ENCODE data around the gene BOC.

BOC gene

DNA sequence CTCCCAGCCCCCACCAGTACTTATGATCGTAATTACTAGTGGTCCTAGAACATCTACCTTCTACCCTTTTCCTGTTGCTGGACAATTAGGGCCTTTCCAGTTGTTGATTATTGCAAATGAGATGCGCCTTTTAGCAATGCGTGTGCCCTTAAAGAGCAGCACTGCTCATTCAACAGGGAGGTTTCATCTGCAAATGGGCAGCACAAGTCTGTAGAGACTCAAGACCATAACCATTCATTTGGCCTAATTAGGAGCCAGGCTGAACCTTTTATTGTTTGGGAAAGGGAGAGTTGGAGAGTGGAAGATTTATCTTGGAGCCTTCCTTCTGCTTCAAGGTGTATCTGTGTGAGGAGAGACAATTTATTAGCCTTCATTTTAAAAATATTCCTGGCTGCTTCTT, 42.3 kb downstream of the BOC start:
- no peak overlapping the region for H3K4me3 ChIP-seq (ENCODE audit: low read length)
- H3K36me3 ChIP-seq (ENCODE audit: insufficient read depth, low read length): peaks cover 94% of the 10 kb centered on the region
- H3K9me3 ChIP-seq (ENCODE audit: low read length): no peaks in the 10 kb centered on the region
- H3K4me1 ChIP-seq (ENCODE audit: insufficient read depth, low read length): peaks cover 24% of the 10 kb centered on the region
- H2AFZ ChIP-seq (ENCODE audit: low read depth, low read length): no peak overlapping the region
- no peaks in the 10 kb centered on the region for H3K27me3 ChIP-seq (ENCODE audit: insufficient read depth, low read length)

DNA sequence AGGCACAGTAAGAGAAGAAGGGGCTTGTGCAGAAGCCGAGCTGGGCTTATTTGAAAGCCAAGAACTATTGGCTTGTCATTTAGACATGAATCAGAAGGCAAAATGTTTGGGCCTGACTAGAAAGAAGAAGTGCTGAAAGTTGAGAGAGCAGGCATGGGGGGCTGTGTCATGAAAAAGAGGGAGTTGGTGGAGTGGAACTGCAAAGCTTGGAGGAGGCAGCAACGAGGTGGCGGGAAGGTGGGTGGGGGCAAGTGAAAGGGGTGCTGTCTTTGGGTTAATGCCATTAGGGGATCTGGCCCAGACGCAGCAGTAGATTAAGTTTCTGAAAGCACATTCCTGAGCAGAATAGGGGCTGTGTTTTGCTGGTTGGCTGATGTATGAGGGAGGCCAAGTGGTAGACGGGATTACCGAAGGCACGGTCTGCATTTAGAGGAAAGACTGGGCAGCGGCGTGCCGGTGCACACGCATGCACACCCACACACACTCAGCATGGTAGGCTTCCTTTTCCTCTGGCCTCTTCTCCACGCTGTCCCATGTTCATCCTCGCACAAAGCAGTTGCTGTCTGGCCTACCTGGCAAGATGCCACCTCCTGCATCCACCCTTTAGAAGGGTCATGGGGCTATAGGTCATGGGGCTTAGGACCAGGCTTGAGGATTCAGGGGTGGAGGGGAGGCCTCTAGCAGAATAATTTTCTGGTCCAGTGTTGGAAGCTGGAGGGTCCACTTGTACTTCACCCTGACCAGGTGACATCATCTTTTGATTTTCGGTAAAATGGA, 43.0 kb downstream of the BOC start:
- H3K9me3 ChIP-seq (ENCODE audit: low read length): no peaks in the 10 kb centered on the region
- peaks cover 94% of the 10 kb centered on the region for H3K36me3 ChIP-seq (ENCODE audit: insufficient read depth, low read length)
- peaks cover 17% of the 10 kb centered on the region for H3K4me1 ChIP-seq (ENCODE audit: insufficient read depth, low read length)
- H3K27me3 ChIP-seq (ENCODE audit: insufficient read depth, low read length): no peaks in the 10 kb centered on the region
- no peak overlapping the region for H2AFZ ChIP-seq (ENCODE audit: low read depth, low read length)
- H3K4me3 ChIP-seq (ENCODE audit: low read length): no peak overlapping the region

DNA sequence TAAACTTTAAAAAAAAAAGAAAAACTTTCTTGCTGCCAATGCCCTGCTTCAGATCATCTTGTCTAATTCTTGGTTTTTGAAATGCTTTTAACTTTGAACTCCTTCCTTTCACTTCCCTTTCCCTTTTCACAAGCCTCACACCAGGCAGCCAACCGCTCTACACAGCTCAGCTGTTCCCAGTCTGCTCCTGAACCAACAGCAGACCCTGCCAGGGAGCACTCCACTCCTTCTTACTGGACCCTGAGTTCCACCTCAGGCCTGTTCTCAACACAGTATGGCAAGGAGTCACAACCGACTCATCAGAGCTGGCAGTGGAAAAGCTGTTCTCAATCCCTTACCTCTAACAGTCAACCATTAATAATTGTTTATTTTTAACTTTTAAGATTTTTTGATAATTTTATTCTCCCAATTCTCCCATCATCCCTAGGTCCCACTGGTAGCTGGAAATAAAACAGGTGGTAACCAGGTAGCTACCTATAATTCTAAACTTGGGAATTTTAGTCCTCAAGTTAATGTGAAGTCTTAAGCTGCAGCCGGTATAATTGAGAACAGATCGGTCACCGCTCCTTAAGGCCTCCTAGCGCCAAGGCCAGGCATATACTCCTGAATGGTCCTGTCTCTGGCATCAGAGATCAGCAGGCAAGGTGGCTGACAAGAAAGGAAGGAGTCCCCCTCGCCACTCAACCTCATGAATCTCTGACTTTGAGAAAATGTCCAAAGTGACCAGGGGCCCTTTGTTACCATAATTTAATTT, 43.9 kb downstream of the BOC start:
- Histone ChIP-seq H3K4me1 (ENCODE audit: insufficient read depth, low read length) (peaks cover 14% of the 10 kb centered on the region), H3K27me3 (ENCODE audit: insufficient read depth, low read length) (no peaks in the 10 kb centered on the region), H3K9me3 (ENCODE audit: low read length) (no peaks in the 10 kb centered on the region), H3K36me3 (ENCODE audit: insufficient read depth, low read length) (peaks cover 95% of the 10 kb centered on the region), H2AFZ (ENCODE audit: low read depth, low read length) (no peak overlapping the region), H3K4me3 (ENCODE audit: low read length) (no peak overlapping the region)

DNA sequence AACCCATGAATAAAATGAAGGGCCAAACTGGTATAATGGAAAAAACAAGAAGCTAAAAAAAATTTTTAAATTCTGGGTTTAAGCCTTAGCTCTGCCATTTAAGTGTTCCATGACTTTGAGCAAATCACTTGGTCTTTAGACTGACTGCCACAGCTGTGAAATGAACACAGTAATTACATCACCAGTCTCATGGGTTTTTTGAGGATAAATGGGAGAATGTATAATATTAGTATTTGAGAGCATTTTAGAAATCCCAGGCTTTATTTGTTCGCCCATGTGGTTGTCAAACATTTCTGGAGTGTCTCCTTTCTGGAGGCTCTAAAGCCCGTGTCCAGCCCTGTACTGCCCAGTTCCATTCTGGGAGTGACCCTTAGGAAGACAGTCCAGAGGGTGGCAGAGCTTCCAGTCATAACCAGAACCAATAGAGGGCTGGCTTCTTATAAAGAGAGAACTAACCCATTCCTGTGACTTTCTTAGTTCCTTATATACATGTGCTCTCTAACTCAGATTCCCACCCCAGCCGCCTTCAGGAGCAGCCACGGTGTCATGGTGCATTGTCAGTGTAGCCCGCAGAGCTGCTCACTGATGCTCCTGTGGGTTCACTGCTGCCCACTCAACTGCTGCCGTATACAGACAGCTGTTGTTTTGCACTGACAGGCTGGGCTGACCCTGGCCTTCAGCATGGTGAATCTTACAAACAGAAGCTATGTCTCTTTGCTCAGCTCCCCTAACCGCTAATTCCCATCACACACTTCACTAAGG, 44.7 kb downstream of the BOC start:
- no peak overlapping the region for H2AFZ ChIP-seq (ENCODE audit: low read depth, low read length)
- no peak overlapping the region for H3K4me3 ChIP-seq (ENCODE audit: low read length)
- H3K27me3 ChIP-seq (ENCODE audit: insufficient read depth, low read length): no peaks in the 10 kb centered on the region
- no peaks in the 10 kb centered on the region for H3K9me3 ChIP-seq (ENCODE audit: low read length)
- peaks cover 14% of the 10 kb centered on the region for H3K4me1 ChIP-seq (ENCODE audit: insufficient read depth, low read length)
- peaks cover 95% of the 10 kb centered on the region for H3K36me3 ChIP-seq (ENCODE audit: insufficient read depth, low read length)

DNA sequence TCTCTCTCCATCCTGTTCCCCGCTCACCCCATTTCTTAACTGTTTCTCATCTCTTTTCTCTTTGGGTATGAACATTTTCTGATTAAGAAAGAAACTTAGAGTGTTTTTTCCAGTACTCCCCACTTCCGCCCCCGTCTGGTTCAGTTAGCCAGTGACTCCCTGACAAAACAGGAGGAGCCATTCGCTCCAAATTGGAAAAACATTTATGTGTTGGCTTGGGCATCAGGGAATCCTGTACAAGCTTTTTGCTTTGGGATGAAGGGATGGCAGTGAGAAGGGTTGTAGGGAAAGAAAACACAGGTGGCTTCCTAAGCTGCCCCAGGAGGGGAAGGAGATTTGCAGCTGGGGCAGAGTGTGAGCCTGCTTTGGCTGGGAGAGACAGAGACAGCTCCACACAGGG, 47.0 kb downstream of the BOC start:
- Histone ChIP-seq H3K4me1 (ENCODE audit: insufficient read depth, low read length) (peaks cover 10% of the 10 kb centered on the region), H3K36me3 (ENCODE audit: insufficient read depth, low read length) (peaks cover 95% of the 10 kb centered on the region), H3K9me3 (ENCODE audit: low read length) (no peaks in the 10 kb centered on the region), H2AFZ (ENCODE audit: low read depth, low read length) (no peak overlapping the region), H3K4me3 (ENCODE audit: low read length) (no peak overlapping the region), H3K27me3 (ENCODE audit: insufficient read depth, low read length) (no peaks in the 10 kb centered on the region)

DNA sequence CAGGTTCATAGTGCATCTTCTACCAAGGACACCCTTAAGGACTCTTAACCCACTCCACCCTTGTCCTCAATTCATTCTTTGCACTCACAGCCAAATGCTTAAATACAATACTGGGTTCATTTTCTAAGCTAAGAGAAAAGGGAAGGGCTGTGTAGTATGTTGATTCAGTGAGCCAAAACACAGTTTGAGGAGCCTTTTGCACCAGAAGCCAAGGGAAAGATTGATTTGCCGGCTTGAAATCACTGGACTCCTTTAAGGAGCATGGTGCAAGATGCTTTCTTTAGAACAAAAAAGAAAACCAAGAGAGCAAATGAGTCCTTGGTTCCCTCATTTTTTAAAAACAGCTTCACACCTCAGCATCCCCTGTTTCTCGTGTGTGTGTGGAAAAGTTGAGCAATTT, 47.8 kb downstream of the BOC start:
- Histone ChIP-seq H2AFZ (ENCODE audit: low read depth, low read length) (no peak overlapping the region), H3K36me3 (ENCODE audit: insufficient read depth, low read length) (peaks cover 97% of the 10 kb centered on the region), H3K4me1 (ENCODE audit: insufficient read depth, low read length) (peaks cover 3% of the 10 kb centered on the region), H3K4me3 (ENCODE audit: low read length) (no peak overlapping the region), H3K9me3 (ENCODE audit: low read length) (no peaks in the 10 kb centered on the region), H3K27me3 (ENCODE audit: insufficient read depth, low read length) (no peaks in the 10 kb centered on the region)

DNA sequence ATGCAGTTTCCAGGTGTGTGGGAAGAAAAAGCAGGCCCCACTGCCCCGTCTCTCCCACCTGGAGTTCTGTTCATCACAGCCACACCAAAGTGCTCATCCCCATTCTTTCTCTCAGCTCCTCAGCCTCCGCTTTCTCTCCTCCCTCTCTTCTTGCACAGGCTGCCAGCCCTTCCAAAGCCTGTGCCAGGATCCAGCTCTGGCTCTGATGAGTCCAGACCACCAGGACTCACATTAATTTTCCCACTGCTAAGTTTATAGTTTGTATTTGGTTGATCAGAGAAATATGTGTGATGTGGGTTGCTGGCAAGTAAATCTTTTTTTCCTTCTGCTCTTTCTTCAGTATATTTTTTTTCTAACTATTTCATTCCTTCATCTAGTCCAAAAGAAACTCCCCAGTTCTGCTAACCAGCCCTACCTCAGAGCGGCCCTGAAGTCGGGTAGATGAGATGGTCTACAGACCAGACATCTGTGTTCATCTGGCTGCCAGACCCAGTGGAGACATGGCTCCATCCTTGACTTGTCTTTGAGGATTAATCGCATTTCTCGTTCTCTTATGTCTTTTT, 49.8 kb downstream of the BOC start:
- peaks cover 96% of the 10 kb centered on the region for H3K36me3 ChIP-seq (ENCODE audit: insufficient read depth, low read length)

DNA sequence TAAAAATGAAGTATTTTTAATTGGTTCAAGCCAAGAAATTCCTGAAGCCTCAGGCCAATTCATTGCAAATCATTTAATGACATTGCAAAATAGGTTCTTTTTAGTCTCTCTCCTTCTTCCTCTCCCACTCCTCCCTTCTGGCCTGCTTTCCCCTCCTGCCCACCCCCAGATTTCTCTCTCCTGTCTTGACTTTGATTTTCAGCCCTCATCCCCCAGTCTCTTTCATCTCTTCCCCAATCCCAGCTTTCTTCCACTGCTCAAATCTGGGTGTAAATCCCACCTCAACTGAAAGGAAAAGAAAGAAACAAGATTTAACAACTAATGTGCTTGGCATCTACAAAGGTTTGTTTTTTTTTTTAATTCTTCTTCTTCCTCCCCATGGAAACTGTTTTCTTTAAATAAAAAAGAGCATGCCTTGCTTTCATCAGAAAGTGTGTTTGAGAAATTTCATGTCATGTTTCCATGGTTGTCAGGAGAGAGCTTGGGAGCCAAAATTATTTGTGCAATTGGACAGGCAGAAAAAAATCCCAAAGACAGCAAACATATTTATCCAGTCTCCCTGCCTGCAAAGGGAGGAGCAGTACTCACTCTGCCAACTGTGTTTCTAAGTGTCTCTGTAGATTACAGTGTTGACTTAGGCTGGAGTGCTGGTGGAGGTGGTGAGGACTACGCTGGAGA, 50.4 kb downstream of the BOC start:
- Histone ChIP-seq H2AFZ (ENCODE audit: low read depth, low read length) (no peak overlapping the region), H3K4me3 (ENCODE audit: low read length) (no peak overlapping the region), H3K36me3 (ENCODE audit: insufficient read depth, low read length) (peaks cover 97% of the 10 kb centered on the region), H3K9me3 (ENCODE audit: low read length) (no peaks in the 10 kb centered on the region), H3K4me1 (ENCODE audit: insufficient read depth, low read length) (no peaks in the 10 kb centered on the region), H3K27me3 (ENCODE audit: insufficient read depth, low read length) (no peaks in the 10 kb centered on the region)

More for the DNA sequence above, 49.8 kb downstream of the BOC start:
- Histone ChIP-seq H3K4me1 (ENCODE audit: insufficient read depth, low read length) (no peaks in the 10 kb centered on the region), H3K4me3 (ENCODE audit: low read length) (no peak overlapping the region), H2AFZ (ENCODE audit: low read depth, low read length) (no peak overlapping the region), H3K27me3 (ENCODE audit: insufficient read depth, low read length) (no peaks in the 10 kb centered on the region), H3K9me3 (ENCODE audit: low read length) (no peaks in the 10 kb centered on the region)

DNA sequence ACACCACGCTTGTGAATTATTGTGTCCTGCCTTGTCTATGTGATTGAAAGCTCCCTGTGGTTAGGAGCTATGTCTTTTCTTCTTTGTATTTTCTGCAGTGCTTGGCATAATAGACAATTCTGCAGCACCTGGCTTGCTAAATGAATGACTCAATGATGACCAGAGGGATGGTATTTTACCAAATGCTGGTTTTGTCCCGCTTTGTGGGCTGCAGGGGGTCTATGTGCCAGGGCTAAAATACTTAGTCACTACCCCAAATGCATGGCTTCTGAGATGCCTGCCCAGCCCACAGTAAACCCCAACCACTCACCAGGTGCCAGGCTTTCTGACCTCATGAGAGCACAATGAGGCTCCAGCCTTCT, 50.9 kb downstream of the BOC start:
- Histone ChIP-seq H3K4me3 (ENCODE audit: low read length) (no peak overlapping the region), H2AFZ (ENCODE audit: low read depth, low read length) (no peak overlapping the region), H3K4me1 (ENCODE audit: insufficient read depth, low read length) (no peaks in the 10 kb centered on the region), H3K9me3 (ENCODE audit: low read length) (no peaks in the 10 kb centered on the region), H3K36me3 (ENCODE audit: insufficient read depth, low read length) (peaks cover 97% of the 10 kb centered on the region), H3K27me3 (ENCODE audit: insufficient read depth, low read length) (no peaks in the 10 kb centered on the region)

DNA sequence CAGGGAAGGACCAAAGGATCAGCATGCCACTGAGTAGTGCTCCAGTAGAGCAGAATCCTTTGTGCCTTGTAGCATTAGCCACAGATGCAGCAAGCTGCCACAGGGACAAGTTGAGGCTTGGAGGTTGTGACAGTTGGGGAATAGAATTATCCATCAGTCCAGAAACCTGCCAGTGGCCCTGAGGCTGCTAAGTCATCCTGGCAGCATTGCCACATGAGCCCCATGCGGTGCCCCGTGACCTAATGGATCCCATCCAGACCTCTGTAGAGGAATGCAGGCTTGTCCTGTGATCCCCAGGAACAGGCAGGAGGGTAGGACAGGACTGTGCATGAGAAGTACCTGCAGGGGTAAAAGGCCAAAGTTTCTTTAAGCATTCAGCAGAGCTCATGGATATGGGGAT, 51.7 kb downstream of the BOC start:
- H3K9me3 ChIP-seq (ENCODE audit: low read length): no peaks in the 10 kb centered on the region
- no peaks in the 10 kb centered on the region for H3K4me1 ChIP-seq (ENCODE audit: insufficient read depth, low read length)
- H2AFZ ChIP-seq (ENCODE audit: low read depth, low read length): no peak overlapping the region
- no peaks in the 10 kb centered on the region for H3K27me3 ChIP-seq (ENCODE audit: insufficient read depth, low read length)
- peaks cover 99% of the 10 kb centered on the region for H3K36me3 ChIP-seq (ENCODE audit: insufficient read depth, low read length)
- no peak overlapping the region for H3K4me3 ChIP-seq (ENCODE audit: low read length)

DNA sequence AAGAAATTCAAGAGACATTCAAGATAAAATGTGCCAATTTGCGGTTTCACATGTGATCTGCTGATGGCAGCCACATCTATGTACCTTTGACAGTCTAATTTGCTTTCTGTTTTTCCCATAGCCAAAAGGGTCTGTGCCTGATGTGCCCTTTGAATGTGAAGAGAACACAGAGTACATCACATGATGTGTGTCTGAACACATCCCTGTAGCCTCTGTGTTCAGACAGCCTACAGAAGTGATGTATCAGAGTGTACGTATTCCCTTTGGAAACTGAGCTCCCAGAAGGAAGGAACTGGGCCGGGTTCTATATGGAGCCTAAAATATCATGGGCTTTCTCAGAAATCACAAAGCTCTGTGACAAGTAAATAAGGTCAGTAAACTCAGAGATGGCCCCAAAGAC, 52.4 kb downstream of the BOC start:
- Histone ChIP-seq H3K4me1 (ENCODE audit: insufficient read depth, low read length) (no peaks in the 10 kb centered on the region), H2AFZ (ENCODE audit: low read depth, low read length) (no peak overlapping the region), H3K4me3 (ENCODE audit: low read length) (no peak overlapping the region), H3K27me3 (ENCODE audit: insufficient read depth, low read length) (no peaks in the 10 kb centered on the region), H3K9me3 (ENCODE audit: low read length) (no peaks in the 10 kb centered on the region), H3K36me3 (ENCODE audit: insufficient read depth, low read length) (peaks cover 99% of the 10 kb centered on the region)

DNA sequence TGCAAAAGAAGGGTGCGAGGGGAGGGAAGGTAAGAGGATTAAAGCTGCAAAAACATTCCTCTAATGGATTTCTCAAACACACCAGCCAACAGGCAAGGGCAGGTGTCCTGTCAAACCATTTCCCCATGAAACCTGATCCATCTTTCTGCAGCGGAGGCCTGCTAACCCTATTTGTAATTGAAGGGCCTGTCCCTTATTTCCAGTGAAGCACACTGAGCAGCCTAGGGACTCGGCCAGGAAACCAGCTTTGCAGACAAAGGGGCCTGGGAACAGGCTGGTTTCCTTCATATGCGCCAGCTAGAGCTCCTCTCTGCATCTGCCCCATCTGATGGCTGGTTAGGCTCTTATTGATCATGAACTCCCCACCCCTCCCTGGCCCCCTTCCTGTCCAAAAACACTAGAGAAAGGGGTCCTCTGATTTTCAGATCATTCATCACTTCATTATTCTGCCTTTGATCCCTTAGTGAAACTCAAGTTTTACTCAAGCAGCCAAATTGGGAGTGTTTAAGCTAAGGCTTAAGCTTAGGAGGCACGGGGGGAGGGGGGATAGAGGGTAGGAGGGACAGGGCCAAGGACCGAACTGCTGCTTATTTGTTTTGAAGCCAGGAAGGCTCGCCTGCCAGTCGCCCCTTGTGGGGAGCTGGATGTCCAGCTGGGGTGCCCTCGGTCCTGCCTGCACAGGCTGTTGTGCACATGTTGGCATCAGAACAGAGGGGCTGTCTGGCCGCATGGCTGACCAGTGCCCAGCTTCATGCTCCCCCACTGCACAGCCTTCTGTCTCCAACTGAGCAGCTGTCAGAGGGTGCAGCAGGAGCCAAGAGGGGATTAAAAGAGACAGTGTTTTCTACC, 53.1 kb downstream of the BOC start:
- no peak overlapping the region for H3K4me3 ChIP-seq (ENCODE audit: low read length)
- no peaks in the 10 kb centered on the region for H3K27me3 ChIP-seq (ENCODE audit: insufficient read depth, low read length)
- H3K4me1 ChIP-seq (ENCODE audit: insufficient read depth, low read length): no peaks in the 10 kb centered on the region
- no peak overlapping the region for H2AFZ ChIP-seq (ENCODE audit: low read depth, low read length)
- no peaks in the 10 kb centered on the region for H3K9me3 ChIP-seq (ENCODE audit: low read length)
- peaks cover 97% of the 10 kb centered on the region for H3K36me3 ChIP-seq (ENCODE audit: insufficient read depth, low read length)

Measured in neuron (in vitro differentiated cells).